GM12891 (cell line): ENCODE measurements around the gene ZNF598.

Experiments used
- PAX5 ChIP-seq: IDR thresholded peaks from 2 replicates; pipeline ENCODE4 v1.6.1; 2011; ENCODE audit warnings: low read length, moderate library complexity, mild to moderate bottlenecking; ENCODE audit not compliant: insufficient read depth, severe bottlenecking
- POLR2A ChIP-seq: IDR thresholded peaks from 2 replicates; pipeline ENCODE4 v1.6.1; 2011; ENCODE audit warnings: low read depth, low read length, control low read depth
- SPI1 ChIP-seq: IDR thresholded peaks from 2 replicates; pipeline ENCODE4 v1.6.1; 2011; ENCODE audit warnings: low read depth, low read length, control low read depth

GRCh38 chr16:2019518-2019920, 9.9 kb upstream of the ZNF598 start, which contains the start of gene NPW:
- TF ChIP-seq POLR2A (no peak), PAX5 (no peak), SPI1 (no peak)
